NB4 (cell line): ENCODE data around the gene ITPR3.

Source experiments
- DNase-seq: peaks from one replicate; pipeline ENCODE4 v3.0.0; 2010; ENCODE audit warnings: low read depth
- H3K4me3 ChIP-seq: one replicate; pipeline ENCODE4 v1.5.1; 2011; ENCODE audit warnings: mild to moderate bottlenecking, low read depth, low read length, moderate library complexity
- MAX ChIP-seq: IDR thresholded peaks from 2 replicates; pipeline ENCODE4 v1.6.1; 2011; ENCODE audit warnings: low read depth, low read length
- MYC ChIP-seq: IDR thresholded peaks from 2 replicates; pipeline ENCODE4 v1.6.1; 2011; ENCODE audit warnings: low read depth, low read length
- POLR2A ChIP-seq: IDR thresholded peaks from 2 replicates; pipeline ENCODE4 v1.6.1; 2011; ENCODE audit warnings: mild to moderate bottlenecking; ENCODE audit not compliant: insufficient read length; ENCODE audit errors: extremely low read depth
- TF ChIP-seq, protein P1 (sequence below): IDR thresholded peaks from one replicate; pipeline ENCODE4 v1.5.1; 2012; ENCODE audit warnings: low read depth, low read length

Gene ITPR3

GRCh38 chr6:33725891-33726673 lies 105.0 kb downstream of the ITPR3 start:
- DNase-seq, result no peak
- TF ChIP-seq MYC (no peak), POLR2A (no peak), MAX (no peak)
- TF ChIP-seq, protein P1, sequence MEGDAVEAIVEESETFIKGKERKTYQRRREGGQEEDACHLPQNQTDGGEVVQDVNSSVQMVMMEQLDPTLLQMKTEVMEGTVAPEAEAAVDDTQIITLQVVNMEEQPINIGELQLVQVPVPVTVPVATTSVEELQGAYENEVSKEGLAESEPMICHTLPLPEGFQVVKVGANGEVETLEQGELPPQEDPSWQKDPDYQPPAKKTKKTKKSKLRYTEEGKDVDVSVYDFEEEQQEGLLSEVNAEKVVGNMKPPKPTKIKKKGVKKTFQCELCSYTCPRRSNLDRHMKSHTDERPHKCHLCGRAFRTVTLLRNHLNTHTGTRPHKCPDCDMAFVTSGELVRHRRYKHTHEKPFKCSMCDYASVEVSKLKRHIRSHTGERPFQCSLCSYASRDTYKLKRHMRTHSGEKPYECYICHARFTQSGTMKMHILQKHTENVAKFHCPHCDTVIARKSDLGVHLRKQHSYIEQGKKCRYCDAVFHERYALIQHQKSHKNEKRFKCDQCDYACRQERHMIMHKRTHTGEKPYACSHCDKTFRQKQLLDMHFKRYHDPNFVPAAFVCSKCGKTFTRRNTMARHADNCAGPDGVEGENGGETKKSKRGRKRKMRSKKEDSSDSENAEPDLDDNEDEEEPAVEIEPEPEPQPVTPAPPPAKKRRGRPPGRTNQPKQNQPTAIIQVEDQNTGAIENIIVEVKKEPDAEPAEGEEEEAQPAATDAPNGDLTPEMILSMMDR, result no peak
- no peak overlapping the region for H3K4me3 ChIP-seq

GRCh38 chr6:33726696-33727095 lies 105.6 kb downstream of the ITPR3 start:
- no peak overlapping the region for H3K4me3 ChIP-seq
- no peak for DNase-seq
- TF ChIP-seq MAX, result no peak
- TF ChIP-seq, protein P1, result no peak
- TF ChIP-seq MYC, result no peak
- TF ChIP-seq POLR2A, result no peak

DNA sequence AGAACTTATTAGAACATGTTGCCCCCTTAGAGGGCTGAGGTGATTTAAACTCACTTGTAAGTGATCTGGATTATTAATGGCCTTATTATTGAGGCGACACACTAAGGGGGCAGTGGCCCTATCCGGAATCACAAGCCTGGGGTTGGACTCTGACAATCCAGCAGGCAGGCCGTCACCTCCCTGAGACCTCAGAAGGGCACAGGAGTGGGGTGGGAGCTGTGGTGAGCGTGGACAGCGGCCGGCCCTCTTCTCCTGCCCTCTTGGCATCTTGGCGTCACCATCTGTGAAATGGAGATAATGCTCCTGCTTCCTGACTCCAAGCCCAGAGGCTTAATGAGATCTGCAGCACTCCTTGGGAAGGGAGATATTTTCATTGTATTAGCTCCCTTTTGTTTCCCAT lies 106.0 kb downstream of the ITPR3 start:
- H3K4me3 ChIP-seq, result no peak overlapping the region
- DNase-seq, result no peak
- no peak for TF ChIP-seq POLR2A
- no peak for TF ChIP-seq MAX

GRCh38 chr6:33727932-33728331 lies 106.8 kb downstream of the ITPR3 start:
- no peak for DNase-seq
- no peak overlapping the region for H3K4me3 ChIP-seq
- TF ChIP-seq MYC, result no peak
- no peak for TF ChIP-seq POLR2A

DNA sequence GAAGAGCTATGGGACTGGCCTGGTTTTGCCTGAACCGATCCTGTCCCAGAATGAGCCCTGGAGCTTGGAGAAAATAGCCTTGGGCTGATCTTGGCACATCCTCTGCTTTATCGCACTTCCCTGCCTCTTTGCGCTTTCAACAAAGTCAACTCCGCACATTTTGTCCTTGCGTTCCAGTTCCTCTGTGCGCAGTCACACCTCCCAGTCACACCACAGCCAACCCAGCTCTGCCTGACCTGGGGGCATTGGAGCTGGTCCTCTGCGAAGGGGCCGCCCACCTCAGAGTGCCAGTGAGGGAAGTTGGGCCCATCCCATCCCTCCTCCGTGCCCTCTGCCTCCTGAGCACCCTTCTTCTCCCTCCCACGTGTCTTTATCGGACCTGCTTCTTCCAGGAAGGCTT lies 107.3 kb downstream of the ITPR3 start:
- H3K4me3 ChIP-seq, result no peak overlapping the region
- TF ChIP-seq MYC (no peak), MAX (no peak), POLR2A (no peak)
- TF ChIP-seq, protein P1, result no peak

DNA sequence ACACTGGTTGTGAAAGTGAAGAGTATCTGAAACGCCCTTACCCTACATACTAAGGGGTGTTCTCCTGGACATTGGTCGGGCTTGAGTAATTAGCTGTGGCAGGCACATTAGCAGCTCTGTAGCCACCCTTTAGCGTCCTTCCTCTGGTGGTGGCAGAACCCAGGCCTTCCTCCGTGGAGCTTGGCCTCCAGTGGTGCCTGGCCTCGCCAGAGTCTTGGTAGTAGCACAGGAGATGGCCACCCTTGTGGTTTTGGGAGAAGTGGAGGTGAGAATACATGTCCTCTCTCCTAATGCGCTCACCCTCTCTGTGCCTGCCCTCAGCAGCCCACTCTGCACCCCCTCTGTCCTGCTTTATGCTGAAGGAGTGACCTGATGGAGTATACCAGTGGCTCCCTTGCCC lies 107.9 kb downstream of the ITPR3 start:
- no peak for TF ChIP-seq MAX
- TF ChIP-seq, protein P1, result no peak
- no peak for TF ChIP-seq MYC
- TF ChIP-seq POLR2A, result no peak
- no peak overlapping the region for H3K4me3 ChIP-seq
- DNase-seq, result no peak

More for the DNA sequence above, 107.3 kb downstream of the ITPR3 start:
- no peak for DNase-seq
